ENCODE measurements around the gene PRPF39. TPM values are rescaled to one million over a fixed set of nuclear protein-coding genes. Genes with fewer than 3 reads are reported as not detected.

PRPF39 gene
- total RNA-seq, 1 experiment from 2014 or later: 59.8 TPM

GRCh38 chr14:45128963-45129629, 45.2 kb downstream of the PRPF39 start:
- Histone ChIP-seq H2BK12ac (ENCODE audit: insufficient read length, low read depth, low read length) (no peak overlapping the region), H3K79me1 (ENCODE audit: insufficient read depth, low read depth, low read length, poor library complexity, severe bottlenecking) (no peaks in the 10 kb centered on the region), H3T11ph (ENCODE audit: low read length) (no peak overlapping the region), H2BK120ac (ENCODE audit: low read depth, low read length, poor library complexity, severe bottlenecking) (no peak overlapping the region), H2AFZ (ENCODE audit: low read length) (no peak overlapping the region), H4K8ac (replicated peaks; ENCODE audit: insufficient read length, low read depth, low read length) (no peak overlapping the region), H3K4me2 (ENCODE audit: insufficient read depth, insufficient read length, low read length) (no peak overlapping the region), H3K79me2 (ENCODE audit: insufficient read depth, low read length) (no peaks in the 10 kb centered on the region; the same call in 1 of the 2 replicates), H3K4ac (ENCODE audit: low read depth, low read length) (no peak overlapping the region), H2BK5ac (ENCODE audit: insufficient read length, low read length) (no peak overlapping the region), H3K56ac (ENCODE audit: insufficient read length, low read depth, low read length) (no peak overlapping the region), H2BK20ac (ENCODE audit: low read depth, low read length, poor library complexity, severe bottlenecking) (no peak overlapping the region), H4K91ac (ENCODE audit: insufficient read length, low read depth, low read length) (no peak overlapping the region), H3K9ac (ENCODE audit: extremely low read depth, insufficient read length, low read length) (no peak overlapping the region), H3K27ac (ENCODE audit: insufficient read length, low read depth, low read length) (no peak overlapping the region), H3K18ac (ENCODE audit: insufficient read length, low read depth, low read length) (no peak overlapping the region), H4K20me1 (ENCODE audit: control insufficient read depth, insufficient read depth, insufficient read length) (no peaks in the 10 kb centered on the region), H3K23ac (ENCODE audit: insufficient read length, low read depth, low read length) (no peak overlapping the region), H3K14ac (ENCODE audit: insufficient read depth, low read length) (no peak overlapping the region), H3K23me2 (ENCODE audit: insufficient read length, low read depth, low read length, poor library complexity, severe bottlenecking) (no peaks in the 10 kb centered on the region), H3K27me3 (ENCODE audit: insufficient read depth, low read length) (no peaks in the 10 kb centered on the region), H4K5ac (ENCODE audit: insufficient read length, low read depth, low read length) (no peak overlapping the region), H3K9me3 (ENCODE audit: control insufficient read depth, low read depth, low read length) (no peaks in the 10 kb centered on the region), H2AK5ac (ENCODE audit: insufficient read length, low read length) (no peak overlapping the region), H2BK15ac (ENCODE audit: low read depth, low read length) (no peak overlapping the region), H3K4me1 (ENCODE audit: insufficient read depth, low read length) (no peaks in the 10 kb centered on the region)
- peaks cover 4 to 13% of the 10 kb centered on the region in 2 experiments; a peak in 3 of 4 replicates for H3K4me1 Mint-ChIP-seq
- no peak for DNase-seq
- no CpG with 5 or more reads among the region's 1 CpG for WGBS (ENCODE audit: extremely low coverage, insufficient read length, low lambda C conversion rate)
- no peak for TF ChIP-seq CTCF (conservative IDR thresholded peaks at IDR 0.05)
- no peak overlapping the region for H3K4me3 Mint-ChIP-seq
- no peaks in the 10 kb centered on the region for H3K27me3 Mint-ChIP-seq (ENCODE audit: low read depth)
- H3K36me3 Mint-ChIP-seq (ENCODE audit: insufficient read depth in 1 of 3, low read depth in 3 of 3): peaks cover 13 to 40% (median 38%) of the 10 kb centered on the region in 3 experiments
- H3K9me3 Mint-ChIP-seq: no peaks in the 10 kb centered on the region
- no peak overlapping the region for H3K27ac Mint-ChIP-seq

Measured in H9 (cell line).